Anterior cingulate cortex (tissue), 58 donors: ENCODE data around the gene PACRG.

ENCODE experiments used
- DNase-seq, 58 donors: peaks; one replicate each; lab custom pipeline; 2025; lab: John Stamatoyannopoulos, UW

PACRG gene

GRCh38 chr6:163336961-163337360 lies 609.2 kb downstream of the PACRG start:
- no peak for DNase-seq

GRCh38 chr6:163337958-163338357 lies 610.2 kb downstream of the PACRG start:
- no peak for DNase-seq

DNA sequence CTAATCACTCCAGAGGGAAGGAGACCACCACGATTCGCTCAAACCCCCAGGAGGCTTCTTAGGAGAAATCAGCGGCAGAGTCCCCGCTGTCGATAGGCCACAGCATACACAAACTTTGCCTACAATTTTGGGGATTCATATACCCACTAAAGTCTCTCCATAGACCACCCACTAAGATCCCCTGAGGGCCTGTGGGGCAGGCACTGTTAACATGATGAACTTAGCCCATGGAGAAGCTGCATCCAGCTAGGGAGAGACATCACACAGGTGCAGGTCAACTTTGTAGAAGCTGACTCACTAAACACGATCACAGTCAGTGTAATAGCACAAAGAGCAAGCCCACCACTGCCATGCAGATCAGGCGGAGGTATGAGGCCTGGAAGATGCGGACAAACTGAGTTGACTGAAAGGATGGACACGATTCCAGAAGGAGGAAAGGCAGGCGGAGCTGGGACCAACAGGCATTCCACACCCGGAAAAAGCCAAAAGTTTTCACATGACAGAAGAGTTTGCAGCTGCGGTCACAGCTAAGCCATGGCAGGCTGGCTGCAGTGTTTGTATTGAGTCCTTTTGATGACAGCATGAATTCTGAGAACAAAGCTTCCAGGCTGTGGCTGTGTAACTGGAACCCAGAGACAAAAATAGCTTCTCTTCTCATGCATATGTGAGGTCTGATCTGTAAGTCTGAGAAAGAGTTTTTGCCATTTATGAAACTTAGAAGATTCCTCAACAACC lies 611.1 kb downstream of the PACRG start:
- DNase-seq: peak in 52 of 58 donors; percentile 23 to 93 (median 69)

- no peak for DNase-seq
Observed at GRCh38 chr6:163339466-163339865, 611.7 kb downstream of the PACRG start.

DNA sequence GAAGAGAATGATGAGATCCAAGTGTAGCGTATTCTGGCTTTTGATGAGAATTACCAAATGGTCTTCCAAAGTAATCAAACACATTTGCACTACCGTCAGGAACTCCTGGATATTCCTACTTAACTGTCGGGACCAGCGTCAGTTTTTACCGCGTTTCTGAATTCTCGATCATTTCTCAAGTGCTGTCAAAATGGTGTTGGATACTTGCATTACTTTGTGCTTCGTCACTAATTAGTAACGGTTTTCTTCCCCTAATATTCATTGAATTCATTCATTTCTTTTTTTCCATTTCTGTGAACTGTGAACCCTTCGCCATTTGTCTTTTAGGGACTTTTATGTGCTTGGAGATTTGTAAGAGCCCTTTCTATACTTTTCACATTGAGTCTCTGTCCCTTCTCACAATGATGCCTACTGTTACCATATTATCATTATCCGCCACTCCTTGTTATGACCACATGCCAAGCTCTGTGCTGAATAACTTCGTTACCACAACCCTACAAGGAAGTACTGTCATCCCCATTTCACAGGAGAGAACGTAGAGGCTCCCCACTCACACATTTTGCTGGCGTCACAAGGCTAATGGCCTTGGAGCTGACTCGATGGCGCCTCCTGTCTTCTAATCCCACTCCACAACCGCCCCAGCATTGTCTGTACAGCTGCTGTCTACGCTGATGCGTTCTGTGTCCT lies 612.6 kb downstream of the PACRG start:
- no peak for DNase-seq

DNA sequence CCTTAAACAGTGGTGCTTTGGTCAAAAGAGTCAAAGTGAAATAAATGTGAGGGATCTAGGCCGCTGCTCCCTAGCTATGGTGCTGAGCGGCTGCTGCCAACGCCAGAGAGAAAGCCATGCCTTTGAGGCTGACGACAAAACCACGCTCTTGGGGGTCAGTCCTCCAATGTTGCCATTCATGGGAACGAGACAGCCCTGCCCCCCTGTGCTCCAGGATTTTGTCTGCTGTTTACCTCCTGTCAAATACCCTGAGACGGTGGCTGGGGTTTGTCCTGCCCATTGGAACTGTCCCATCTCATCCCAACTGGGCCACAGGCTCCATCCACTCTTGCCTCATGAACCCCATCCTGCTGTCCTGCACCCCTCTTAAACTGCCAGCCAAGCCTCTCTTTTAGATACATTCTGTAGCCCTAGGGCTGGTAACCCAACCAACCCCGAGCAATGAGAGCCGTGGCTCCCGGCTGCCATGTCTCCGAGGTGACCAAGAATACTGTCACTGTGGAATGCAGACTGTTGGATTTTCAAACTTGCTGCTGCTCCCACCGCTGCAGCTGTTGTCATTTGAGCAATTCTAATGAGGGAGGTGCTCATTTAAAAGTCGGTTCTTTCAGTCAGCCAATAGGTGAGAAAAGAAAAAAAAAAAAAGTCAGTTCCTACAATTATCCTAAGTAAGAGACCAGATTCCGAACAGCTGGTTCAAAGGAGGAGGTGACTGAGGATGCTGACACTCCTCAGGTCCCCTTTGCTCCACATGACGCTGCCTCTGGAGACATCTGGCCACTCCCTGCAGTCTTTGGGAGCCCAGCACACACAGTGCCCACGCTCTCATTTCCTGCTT lies 613.7 kb downstream of the PACRG start:
- peak in 1 of 58 donors; percentile 65 for DNase-seq

DNA sequence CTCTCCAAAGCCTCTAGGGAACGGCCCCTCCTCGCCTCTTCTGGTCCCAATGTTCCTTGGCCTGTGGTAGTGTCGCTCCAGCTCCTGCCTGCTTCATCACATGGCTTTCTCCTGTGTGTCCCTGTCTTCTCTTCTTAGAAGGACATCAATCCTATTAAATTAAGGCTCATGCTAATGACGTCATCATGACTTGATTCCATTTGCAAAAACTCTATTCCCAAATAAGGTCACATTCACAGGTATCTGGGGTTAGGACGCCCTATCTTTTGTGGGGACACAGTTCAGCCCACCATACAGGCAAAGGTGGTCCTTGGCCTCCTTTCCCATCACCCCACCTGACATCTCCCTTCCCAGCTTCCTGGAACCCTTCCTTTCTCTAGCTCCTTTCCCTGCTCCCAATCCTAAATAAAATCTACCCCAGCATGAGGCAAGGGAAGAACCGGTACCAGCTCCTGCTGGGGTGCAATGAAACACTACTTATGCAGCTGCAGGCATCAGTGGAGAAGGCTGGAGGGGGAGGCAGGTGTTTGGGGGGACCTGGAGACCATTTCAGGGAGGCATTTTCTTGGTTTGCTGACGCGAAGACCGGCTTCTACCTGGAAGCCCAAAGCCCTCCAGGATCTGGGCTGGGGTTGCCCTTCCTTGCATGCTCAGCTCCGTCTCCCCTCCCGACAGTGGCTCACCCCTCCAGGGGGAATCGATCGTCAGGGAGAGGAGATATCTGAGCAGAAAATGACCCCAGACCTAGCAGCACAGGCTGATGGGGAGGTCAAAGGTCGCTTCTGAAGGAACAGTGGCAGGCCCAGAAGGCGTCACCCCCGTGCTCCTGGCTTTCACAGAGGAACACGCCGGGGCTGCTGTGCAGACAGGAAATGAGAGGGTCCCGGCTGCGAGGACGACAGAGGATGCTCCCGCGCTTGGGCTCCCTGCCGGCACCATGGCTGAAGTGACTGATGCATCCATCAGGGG lies 615.1 kb downstream of the PACRG start:
- no peak for DNase-seq

DNA sequence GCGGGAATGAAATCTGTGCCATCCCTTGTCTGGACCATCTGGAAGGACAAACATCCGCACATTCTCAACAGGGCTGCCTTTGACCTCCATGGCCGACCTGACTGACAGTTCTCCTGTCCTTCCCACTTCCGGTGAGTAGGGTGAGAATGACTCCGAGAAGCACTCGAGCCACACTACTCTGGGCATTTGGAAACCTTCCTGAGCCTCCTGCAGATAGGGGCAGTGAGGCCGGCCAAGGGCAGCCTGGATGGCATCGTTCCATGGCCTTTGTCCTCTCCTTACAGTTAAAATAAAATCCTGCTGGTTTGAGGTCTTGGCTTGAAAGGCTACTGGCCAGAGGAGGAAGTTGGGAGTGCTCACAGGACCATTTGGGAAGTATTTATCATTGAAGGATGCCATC lies 615.8 kb downstream of the PACRG start:
- DNase-seq: no peak

DNA sequence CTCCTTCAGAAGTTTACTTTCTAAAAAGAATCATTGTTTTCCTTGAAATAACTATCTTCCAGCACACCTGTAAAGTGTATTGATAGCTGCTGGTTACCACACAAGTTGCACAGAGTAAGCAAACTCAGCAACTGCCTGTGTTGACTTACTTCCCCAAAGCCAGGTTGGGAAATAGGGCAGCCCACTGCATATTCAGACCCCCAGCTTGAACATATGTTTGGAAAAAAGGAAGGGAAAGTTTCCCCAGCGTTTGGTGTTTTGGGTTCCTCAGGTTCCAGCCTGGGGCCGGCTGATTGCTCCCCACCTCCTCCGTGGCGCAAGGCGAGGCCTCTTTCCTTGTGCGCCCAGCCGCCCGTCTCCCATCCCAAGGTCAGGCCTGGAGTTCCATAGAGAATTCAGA lies 616.6 kb downstream of the PACRG start:
- no peak for DNase-seq

- no peak for DNase-seq
Observed at GRCh38 chr6:163345931-163346330, 618.2 kb downstream of the PACRG start.

GRCh38 chr6:163346497-163346961 lies 618.8 kb downstream of the PACRG start:
- DNase-seq: peak in 44 of 58 donors; percentile 19 to 84 (median 58)

DNA sequence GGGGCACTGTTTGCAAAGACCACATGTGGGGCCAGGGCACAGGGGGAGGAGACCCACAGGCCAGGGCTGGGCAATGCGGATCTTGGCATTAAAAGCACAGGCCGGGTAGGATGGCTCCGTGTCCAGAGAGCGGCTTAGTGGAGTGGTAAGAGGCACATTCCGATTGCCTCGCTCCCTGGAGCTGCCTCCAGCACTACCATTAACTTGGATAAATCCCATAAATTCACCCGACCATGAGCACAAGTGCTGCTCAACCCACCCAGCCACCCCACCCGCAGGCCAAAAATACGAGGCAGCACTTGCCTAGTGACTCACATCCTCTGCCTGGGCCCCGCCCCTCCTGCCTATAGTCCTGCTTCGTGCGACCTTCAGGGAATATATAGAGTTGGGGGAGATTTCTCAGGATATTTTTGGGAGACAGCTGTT lies 619.3 kb downstream of the PACRG start:
- peak in 7 of 58 donors; percentile 43 to 62 (median 57) for DNase-seq

GRCh38 chr6:163348789-163349680 lies 621.3 kb downstream of the PACRG start:
- peak in 54 of 58 donors; percentile 34 to 99 (median 84) for DNase-seq

- DNase-seq: no peak
Observed at GRCh38 chr6:163349696-163350095, 621.9 kb downstream of the PACRG start.

DNA sequence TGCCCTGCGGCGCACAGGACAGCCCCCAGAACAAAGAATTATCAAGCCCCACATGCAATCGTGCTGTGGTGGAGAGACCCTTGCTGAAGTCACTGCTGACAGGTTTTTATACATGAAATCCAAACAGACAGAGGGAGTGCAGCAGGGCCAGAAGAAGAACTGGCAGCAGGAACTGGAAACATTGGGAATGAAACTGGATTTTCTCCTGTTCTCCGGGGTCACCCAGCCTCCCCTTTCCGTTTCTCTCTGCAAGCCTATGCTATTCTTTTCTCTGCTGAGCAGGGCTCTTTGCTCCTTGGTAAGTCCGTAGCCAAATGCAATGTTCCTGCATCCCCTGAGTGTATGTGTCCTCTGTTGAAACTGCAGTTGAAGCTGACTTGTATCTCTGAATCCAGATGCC lies 623.2 kb downstream of the PACRG start:
- DNase-seq: no peak

DNA sequence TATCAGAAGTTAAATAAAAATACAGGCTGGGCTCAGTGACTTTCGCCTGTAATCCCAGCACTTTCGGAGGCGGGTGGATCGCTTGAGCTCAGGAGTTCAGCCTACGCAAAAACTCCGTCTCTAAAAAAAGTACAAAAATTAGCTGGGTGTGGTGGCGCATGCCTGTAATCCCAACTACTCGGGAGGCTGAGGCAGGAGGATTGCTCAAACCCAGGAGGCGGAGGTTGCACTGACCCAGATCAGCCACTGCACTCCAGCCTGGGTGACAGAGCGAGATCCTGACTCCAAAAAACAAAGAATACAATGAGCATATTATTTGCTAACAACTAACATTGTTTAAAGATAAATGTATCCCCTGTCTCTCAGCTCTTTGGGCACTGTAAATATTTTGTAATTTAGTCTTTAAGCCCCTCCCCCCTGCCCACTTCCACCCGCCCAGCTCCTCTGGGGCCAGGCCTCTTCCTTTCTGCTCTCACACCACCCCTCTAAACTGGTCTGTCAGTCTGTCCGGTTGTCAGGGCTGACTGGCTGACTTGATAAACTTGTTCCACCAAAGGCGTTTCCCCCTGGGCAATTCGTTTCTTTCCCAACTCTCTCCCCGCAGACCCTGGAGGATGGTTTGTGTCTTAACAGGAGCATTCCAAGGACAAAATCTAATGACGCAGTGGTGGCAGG lies 624.4 kb downstream of the PACRG start:
- DNase-seq: peak in 25 of 58 donors; percentile 11 to 78 (median 46)

DNA sequence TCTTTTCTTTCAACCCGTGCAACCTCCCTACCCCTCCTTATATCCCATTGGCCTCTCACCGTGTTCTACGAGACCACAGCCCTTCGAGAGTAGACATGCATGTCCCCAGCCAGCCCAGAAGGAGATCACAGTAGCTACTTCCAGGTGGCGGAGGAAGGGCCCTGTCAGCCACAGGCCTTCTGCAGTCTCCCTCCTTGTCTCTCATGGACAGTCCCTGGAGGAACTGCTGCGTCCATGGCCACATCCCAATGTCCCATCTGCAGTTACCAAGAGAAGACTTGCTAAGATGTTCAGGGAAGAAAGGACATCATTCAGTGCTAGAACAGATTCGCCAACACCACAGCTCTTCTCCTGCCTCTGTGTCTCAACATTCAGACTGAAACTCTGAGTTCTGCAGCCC lies 625.2 kb downstream of the PACRG start:
- DNase-seq: no peak

DNA sequence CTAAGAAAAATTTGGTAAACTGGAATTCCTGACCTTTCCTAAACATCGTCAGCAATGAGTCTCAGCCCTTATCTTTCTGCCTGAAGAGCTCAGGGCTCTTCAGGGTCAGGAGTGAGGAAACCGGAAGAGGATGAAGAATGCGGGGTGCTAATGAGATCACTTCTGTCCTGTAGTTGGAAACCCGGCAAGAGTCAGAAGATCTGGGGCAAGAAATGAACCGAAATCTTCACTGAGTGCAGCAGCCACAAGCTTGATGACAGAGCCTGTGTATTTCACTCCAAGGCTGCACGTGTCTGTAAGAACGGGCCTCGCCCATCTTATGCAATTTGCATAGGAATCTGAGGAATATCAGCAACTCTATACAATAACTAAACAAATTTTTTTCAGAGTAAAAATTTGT lies 626.3 kb downstream of the PACRG start:
- no peak for DNase-seq
